Prostate gland (tissue), 2 donors: ENCODE data around the gene PIGC.

Experiments
- CTCF ChIP-seq, 4 experiments: fragments of 200-600 bp in 2 of 4; fragments of 450-650 bp in 2 of 4; sonication (generic) in 2 of 4; IDR thresholded peaks; 1 replicate in 3 of 4; 2 replicates in 1 of 4; pipeline ENCODE4 v1.5.1; 2016 to 2019; ENCODE audit warnings: antibody characterized with exemption in 4 of 4, mild to moderate bottlenecking in 2 of 4, moderate library complexity in 2 of 4
- POLR2A ChIP-seq: fragments of 450-650 bp; IDR thresholded peaks from one replicate; pipeline ENCODE4 v1.6.1; 2016; ENCODE audit warnings: antibody characterized with exemption, mild to moderate bottlenecking

- TF ChIP-seq POLR2A: no peak
- no peak for TF ChIP-seq CTCF (IDR thresholded peaks at IDR 0.05)
These were observed 49.6 kb downstream of the PIGC start for GRCh38 chr1:172394141-172394751.
